Heart left ventricle (tissue), 13 donors: Measurements from ENCODE around the gene KNL1.

Experiments
- CTCF ChIP-seq, 12 donors: fragments of 200-600 bp; sonication (generic) in 4 of 12; IDR thresholded peaks; one replicate each; pipeline versions ENCODE4 v1.5.0 to v1.8.0; 2018 to 2022; ENCODE audit warnings: antibody characterized with exemption in 12 of 12, mild to moderate bottlenecking in 5 of 12
- POLR2A ChIP-seq, 2 donors: fragments of 450-650 bp; IDR thresholded peaks; one replicate each; pipeline ENCODE4 v1.6.1; 2017; ENCODE audit warnings: antibody characterized with exemption in 2 of 2, mild to moderate bottlenecking in 2 of 2, moderate library complexity in 2 of 2
- donor health status: ischemic (EF 13 %, LVEDD 7.1; RV severe dilation, severe dysfunction).
- donor health status: DM: no; HTN: yes; CAD: no.
- donor health status: DM: no; HTN: no; CAD: no.
- donor health status: ischemic (EF 25% LVEDD 6.9; RV normal size, moderate dysfunction).
- donor health status: ischemic (EF 25% LVEDD 5.7; RV mildly dilated, moderate dysfunction).
- donor health status: ischemic (EF 35%, LVEDD 5.7; RV mildly dilated, moderate dysfunction).
- donor health status: nonischemic (EF 11% LVEDD 7.7; RV severe dilation, severe dysfunction).
- donor health status: DM: yes; HTN: yes; CAD: no.
- donor health status: PGD.
- donor health status: ischemic (EF 29% LVEDD 5.4; RV normal size, mild dysfunction).
- donor health status: nonischemic (EF 23%, LVEDD 6.1; RV moderate dilation, normal function).

- TF ChIP-seq CTCF (IDR thresholded peaks at IDR 0.05) (no peak), POLR2A (IDR thresholded peaks at IDR 0.05) (no peak)
Measured at GRCh38 chr15:40685376-40685775, 91.3 kb downstream of the KNL1 start.
